Neural crest cell (in vitro differentiated cells): Measurements from ENCODE around the gene SPC25. TPM values are rescaled to one million over a fixed set of nuclear protein-coding genes. Genes with fewer than 3 reads are reported as not detected.

Experiments used
- DNase-seq: peaks from one replicate; pipeline ENCODE4 v3.0.0; 2021; ENCODE audit warnings: low read depth, mixed read lengths, low spot score
- H3K27ac Mint-ChIP-seq: one replicate; pipeline ENCODE4 v1.8.0; 2021; ENCODE audit warnings: mild to moderate bottlenecking, mixed read lengths; ENCODE audit not compliant: unreplicated experiment
- H3K27me3 Mint-ChIP-seq: 2 replicates; pipeline ENCODE4 v1.8.0; 2021; ENCODE audit warnings: low read depth, mild to moderate bottlenecking, mixed read lengths
- H3K36me3 Mint-ChIP-seq: 2 replicates; pipeline ENCODE4 v1.8.0; 2021; ENCODE audit warnings: low read depth, mild to moderate bottlenecking, mixed read lengths
- H3K4me1 Mint-ChIP-seq: 2 replicates; pipeline ENCODE4 v1.8.0; 2021; ENCODE audit warnings: mixed read lengths
- H3K4me3 Mint-ChIP-seq: one replicate; pipeline ENCODE4 v1.8.0; 2021; ENCODE audit warnings: mild to moderate bottlenecking, mixed read lengths
- H3K9me3 Mint-ChIP-seq: 2 replicates; pipeline ENCODE4 v1.8.0; 2021; ENCODE audit warnings: mixed read lengths
- CTCF ChIP-seq: fragments of 200-600 bp; sonication (generic); conservative IDR thresholded peaks from 2 replicates; pipeline ENCODE4 v1.5.0; 2021; ENCODE audit warnings: antibody characterized with exemption, mild to moderate bottlenecking
- total RNA-seq: library from RNA; stranded (reverse); gene quantifications from 2 replicates; pipeline ENCODE4 v1.2.1, GENCODE V29; 2021

Gene SPC25
- total RNA-seq, 1 donor from 2014 or later: 39.3 TPM

GRCh38 chr2:168916331-168916675 is 26.1 kb upstream of the SPC25 start:
- DNase-seq: no peak
- Mint-ChIP-seq H3K27ac (no peak overlapping the region), H3K4me1 (peaks cover 9% of the 10 kb centered on the region), H3K9me3 (peaks cover 8% of the 10 kb centered on the region), H3K36me3 (peaks cover 2% of the 10 kb centered on the region), H3K27me3 (peaks cover 3% of the 10 kb centered on the region), H3K4me3 (no peak overlapping the region)
- TF ChIP-seq CTCF: no peak

GRCh38 chr2:168915441-168916330 is 25.5 kb upstream of the SPC25 start:
- Mint-ChIP-seq H3K4me1 (peaks cover 9% of the 10 kb centered on the region), H3K27ac (no peak overlapping the region), H3K27me3 (peaks cover 3% of the 10 kb centered on the region), H3K36me3 (peaks cover 2% of the 10 kb centered on the region), H3K4me3 (no peak overlapping the region), H3K9me3 (peaks cover 7% of the 10 kb centered on the region)
- TF ChIP-seq CTCF: no peak
- no peak for DNase-seq

DNA sequence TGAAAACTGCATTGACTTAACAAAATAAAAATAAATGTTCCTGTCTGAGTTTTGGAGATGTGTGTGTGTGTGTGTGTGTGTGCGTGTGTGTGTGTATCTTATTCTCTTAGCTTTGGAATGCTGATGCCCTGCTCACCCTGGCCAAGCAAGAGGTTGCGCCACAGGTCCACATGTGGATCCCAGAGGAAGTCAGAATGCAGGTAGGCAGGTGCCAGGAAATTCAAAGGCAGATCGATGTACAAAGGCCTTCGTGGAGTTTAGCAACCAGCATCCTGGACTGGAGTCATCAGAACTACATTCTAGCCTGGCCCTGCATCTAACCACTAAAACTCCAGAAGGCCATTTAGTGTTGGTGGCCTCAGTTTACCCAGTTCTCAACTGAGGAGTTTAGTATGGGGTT is 23.3 kb upstream of the SPC25 start:
- H3K36me3 Mint-ChIP-seq: no peaks in the 10 kb centered on the region
- H3K4me1 Mint-ChIP-seq: peaks cover 9% of the 10 kb centered on the region
- H3K9me3 Mint-ChIP-seq: peaks cover 3% of the 10 kb centered on the region

GRCh38 chr2:168912901-168913369 is 22.7 kb upstream of the SPC25 start:
- Mint-ChIP-seq H3K4me1 (peaks cover 11% of the 10 kb centered on the region), H3K4me3 (no peak overlapping the region), H3K27me3 (peaks cover 6% of the 10 kb centered on the region), H3K27ac (no peak overlapping the region), H3K36me3 (peaks cover 2% of the 10 kb centered on the region), H3K9me3 (peaks cover 3% of the 10 kb centered on the region)
- no peak for TF ChIP-seq CTCF
- DNase-seq: no peak

More for the DNA sequence above, 23.3 kb upstream of the SPC25 start:
- H3K4me3 Mint-ChIP-seq: no peak overlapping the region
- peaks cover 6% of the 10 kb centered on the region for H3K27me3 Mint-ChIP-seq
- no peak overlapping the region for H3K27ac Mint-ChIP-seq
- DNase-seq: no peak
- no peak for TF ChIP-seq CTCF

GRCh38 chr2:168912466-168912865 is 22.2 kb upstream of the SPC25 start:
- Mint-ChIP-seq H3K4me3 (no peak overlapping the region), H3K9me3 (peaks cover 3% of the 10 kb centered on the region), H3K4me1 (peaks cover 16% of the 10 kb centered on the region)

More at GRCh38 chr2:168912466-168912865, 22.2 kb upstream of the SPC25 start:
- no peak overlapping the region for H3K27ac Mint-ChIP-seq
- no peak for DNase-seq
- peaks cover 2% of the 10 kb centered on the region for H3K36me3 Mint-ChIP-seq
- H3K27me3 Mint-ChIP-seq: peaks cover 6% of the 10 kb centered on the region
- no peak for TF ChIP-seq CTCF
